HG02759 (cell line): Measurements from ENCODE around the gene ACTL6A.

Experiments used
- ATAC-seq: cut with Tn5 transposase; IDR thresholded peaks from one replicate; pipeline ENCODE4 v1.9.1; 2021; ENCODE audit warnings: mild to moderate bottlenecking, moderate library complexity; ENCODE audit not compliant: unreplicated experiment

ACTL6A gene

GRCh38 chr3:179590669-179591068 is 27.9 kb downstream of the ACTL6A start:
- ATAC-seq: no peak

GRCh38 chr3:179591313-179591712 is 28.6 kb downstream of the ACTL6A start:
- ATAC-seq: no peak

- no peak for ATAC-seq
Measured at GRCh38 chr3:179599531-179599930, 36.8 kb downstream of the ACTL6A start.

- ATAC-seq: no peak
Measured at GRCh38 chr3:179603321-179603720, 40.6 kb downstream of the ACTL6A start.

- ATAC-seq: no peak
Measured at GRCh38 chr3:179603831-179604230, 41.1 kb downstream of the ACTL6A start.

GRCh38 chr3:179604321-179605078 is 41.8 kb downstream of the ACTL6A start, which contains the start of the genes MRPL47 and NDUFB5:
Gene MRPL47, minus strand, starts transcription at chr3:179604638. Its CDS starts 14 bp downstream, at chr3:179604624.
Gene NDUFB5, plus strand, starts transcription at chr3:179604794. Its CDS starts 22 bp downstream, at chr3:179604816.
- peak; percentile 96 for ATAC-seq

GRCh38 chr3:179606534-179607085 is 43.9 kb downstream of the ACTL6A start:
- ATAC-seq: no peak

GRCh38 chr3:179608931-179609720 is 46.4 kb downstream of the ACTL6A start:
- peak; percentile 56 for ATAC-seq

GRCh38 chr3:179610066-179610465 is 47.3 kb downstream of the ACTL6A start:
- no peak for ATAC-seq

- no peak for ATAC-seq
Measured at GRCh38 chr3:179613807-179614206, 51.1 kb downstream of the ACTL6A start.

GRCh38 chr3:179615458-179616173 is 52.9 kb downstream of the ACTL6A start:
- no peak for ATAC-seq

- ATAC-seq: no peak
Measured at GRCh38 chr3:179622023-179622422, 59.3 kb downstream of the ACTL6A start.

GRCh38 chr3:179624451-179624850 is 61.7 kb downstream of the ACTL6A start:
- ATAC-seq: no peak

- ATAC-seq: no peak
Measured at GRCh38 chr3:179630753-179631451, 68.2 kb downstream of the ACTL6A start.
